Neural cell (in vitro differentiated cells): ENCODE data around the gene ELP4. TPM values are rescaled to one million over a fixed set of nuclear protein-coding genes. Genes with fewer than 3 reads are reported as not detected.

Source experiments
- H2AFZ ChIP-seq: fragments of 200-600, 300-800 bp; sonication (generic), shearing (Covaris generic); 2 replicates; pipeline ENCODE4 v1.6.0; 2014; ENCODE audit warnings: low read depth, mild to moderate bottlenecking, antibody characterized with exemption, low read length, moderate library complexity
- H3F3A ChIP-seq: fragments of 200-600 bp; shearing (Covaris generic); 2 replicates; pipeline ENCODE4 v1.6.1; 2016; ENCODE audit warnings: mild to moderate bottlenecking, moderate library complexity, mixed read lengths, antibody characterized with exemption, low read length; ENCODE audit not compliant: insufficient read depth, poor library complexity, severe bottlenecking
- H3K27ac ChIP-seq: fragments of 200-600, 300-800 bp; sonication (generic), shearing (Covaris generic); 2 replicates; pipeline ENCODE4 v1.5.1; 2014; ENCODE audit warnings: mild to moderate bottlenecking, low read length, moderate library complexity
- H3K27me3 ChIP-seq: fragments of 300-800, 200-600 bp; sonication (generic), shearing (Covaris generic); 2 replicates; pipeline ENCODE4 v1.6.0; 2014; ENCODE audit warnings: mild to moderate bottlenecking, low read depth, low read length, moderate library complexity; ENCODE audit not compliant: insufficient read depth
- H3K36me3 ChIP-seq: fragments of 300-800, 200-600 bp; sonication (generic), shearing (Covaris generic); 2 replicates; pipeline ENCODE4 v1.5.1; 2014; ENCODE audit warnings: mild to moderate bottlenecking, antibody characterized with exemption, low read length, moderate library complexity; ENCODE audit not compliant: insufficient read depth
- H3K4me2 ChIP-seq: fragments of 300-800, 200-600 bp; sonication (generic), shearing (Covaris generic); 2 replicates; pipeline ENCODE4 v1.6.0; 2014; ENCODE audit warnings: mild to moderate bottlenecking, low read length
- H3K4me3 ChIP-seq: fragments of 300-800, 200-600 bp; sonication (generic), shearing (Covaris generic); 2 replicates; pipeline ENCODE4 v1.5.1; 2014; ENCODE audit warnings: mild to moderate bottlenecking, low read length, moderate library complexity
- H3K79me2 ChIP-seq: fragments of 200-600 bp; shearing (Covaris generic); replicated peaks from 2 replicates; pipeline ENCODE4 v1.6.0; 2014; ENCODE audit warnings: mild to moderate bottlenecking, low read length, moderate library complexity; ENCODE audit not compliant: insufficient read depth
- H3K9ac ChIP-seq: fragments of 300-800, 200-600 bp; sonication (generic), shearing (Covaris generic); 2 replicates; pipeline ENCODE4 v1.6.1; 2016; ENCODE audit warnings: mild to moderate bottlenecking, low read length, mixed read lengths
- H3K9me2 ChIP-seq: fragments of 200-600 bp; shearing (Covaris generic); 2 replicates; pipeline ENCODE4 v1.6.1; 2016; ENCODE audit warnings: mild to moderate bottlenecking, low read length, mixed read lengths; ENCODE audit not compliant: insufficient read depth
- H3K9me3 ChIP-seq: fragments of 200-600, 300-800 bp; sonication (generic), shearing (Covaris generic); 2 replicates; pipeline ENCODE4 v1.6.1; 2016; ENCODE audit warnings: mild to moderate bottlenecking, mixed run types, low read length, moderate library complexity, mixed read lengths
- H4K20me1 ChIP-seq: fragments of 200-600 bp; shearing (Covaris generic); 2 replicates; pipeline ENCODE4 v1.6.1; 2016; ENCODE audit warnings: mild to moderate bottlenecking, mixed run types; ENCODE audit not compliant: insufficient read depth
- EP300 ChIP-seq: fragments of 450-650 bp; conservative IDR thresholded peaks from 2 replicates; pipeline ENCODE4 v1.6.1; 2014; ENCODE audit warnings: antibody characterized with exemption, mild to moderate bottlenecking, moderate library complexity; ENCODE audit not compliant: poor library complexity, severe bottlenecking
- EZH2 ChIP-seq: fragments of 200-600, 300-800 bp; shearing (Covaris generic), sonication (generic); IDR thresholded peaks from 2 replicates; pipeline ENCODE4 v1.6.1; 2014; ENCODE audit warnings: antibody characterized with exemption, low read length, borderline replicate concordance, mild to moderate bottlenecking; ENCODE audit not compliant: insufficient read depth, poor library complexity, severe bottlenecking
- MXI1 ChIP-seq: fragments of 450-650 bp; conservative IDR thresholded peaks from 2 replicates; pipeline ENCODE4 v1.6.1; 2014; ENCODE audit warnings: antibody characterized with exemption, mild to moderate bottlenecking; ENCODE audit not compliant: poor library complexity, severe bottlenecking
- POLR2AphosphoS5 ChIP-seq: IDR thresholded peaks from 2 replicates; pipeline ENCODE4 v1.6.1; 2012
- RAD21 ChIP-seq: fragments of 450-650 bp; conservative IDR thresholded peaks from 2 replicates; pipeline ENCODE4 v1.6.1; 2014; ENCODE audit warnings: antibody characterized with exemption, mild to moderate bottlenecking, moderate library complexity
- SMC3 ChIP-seq: fragments of 450-650 bp; conservative IDR thresholded peaks from 2 replicates; pipeline ENCODE4 v1.6.1; 2014; ENCODE audit warnings: antibody characterized with exemption, mild to moderate bottlenecking, moderate library complexity; ENCODE audit not compliant: poor library complexity
- TAF1 ChIP-seq: IDR thresholded peaks from 2 replicates; pipeline ENCODE4 v1.6.1; 2012; ENCODE audit warnings: low read depth
- polyA plus RNA-seq: library from polyadenylated mRNA; depleted of rRNA; stranded (reverse); fragments of >200 nt; gene quantifications from 2 replicates; pipeline ENCODE4 v1.2.3, GENCODE V29; 2014
- TF ChIP-seq, protein P1 (sequence below): IDR thresholded peaks from 2 replicates; pipeline ENCODE4 v1.6.1; 2012; ENCODE audit warnings: borderline replicate concordance
- TF ChIP-seq, protein P2 (sequence below): fragments of 450-650 bp; IDR thresholded peaks from 2 replicates; pipeline ENCODE4 v1.5.1; 2014; ENCODE audit warnings: antibody characterized with exemption, mild to moderate bottlenecking, moderate library complexity; ENCODE audit not compliant: poor library complexity, severe bottlenecking

The ELP4 gene
- polyA plus RNA-seq, 1 donor from 2014 or later, result 30.4 TPM

DNA sequence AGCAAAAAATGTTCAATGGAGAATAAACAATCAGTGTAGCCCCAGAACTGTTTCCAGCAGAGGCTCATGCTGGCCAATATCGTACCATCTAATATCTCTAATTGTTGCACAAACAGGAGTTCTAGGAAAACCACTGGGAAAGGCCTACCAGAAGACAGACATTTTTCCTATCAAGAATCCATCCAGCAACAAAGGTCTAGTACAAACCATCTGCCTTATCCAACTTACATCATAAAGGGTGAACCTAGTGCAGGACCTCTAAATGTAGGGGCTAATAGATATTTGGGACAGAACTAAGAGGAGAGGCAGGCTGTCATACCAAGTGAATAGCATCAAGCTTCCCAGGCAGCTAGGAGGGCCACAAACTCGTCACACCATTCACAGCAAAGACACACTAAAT, 282.9 kb downstream of the ELP4 start:
- Histone ChIP-seq H3F3A (peaks cover 5% of the 10 kb centered on the region), H3K9me2 (no peaks in the 10 kb centered on the region), H3K79me2 (no peaks in the 10 kb centered on the region), H4K20me1 (no peaks in the 10 kb centered on the region), H3K9me3 (no peaks in the 10 kb centered on the region), H3K27ac (no peak overlapping the region), H2AFZ (no peak overlapping the region), H3K4me3 (no peak overlapping the region), H3K36me3 (peaks cover 10% of the 10 kb centered on the region), H3K9ac (no peak overlapping the region), H3K4me2 (no peak overlapping the region), H3K27me3 (no peaks in the 10 kb centered on the region)
- TF ChIP-seq, protein P1, sequence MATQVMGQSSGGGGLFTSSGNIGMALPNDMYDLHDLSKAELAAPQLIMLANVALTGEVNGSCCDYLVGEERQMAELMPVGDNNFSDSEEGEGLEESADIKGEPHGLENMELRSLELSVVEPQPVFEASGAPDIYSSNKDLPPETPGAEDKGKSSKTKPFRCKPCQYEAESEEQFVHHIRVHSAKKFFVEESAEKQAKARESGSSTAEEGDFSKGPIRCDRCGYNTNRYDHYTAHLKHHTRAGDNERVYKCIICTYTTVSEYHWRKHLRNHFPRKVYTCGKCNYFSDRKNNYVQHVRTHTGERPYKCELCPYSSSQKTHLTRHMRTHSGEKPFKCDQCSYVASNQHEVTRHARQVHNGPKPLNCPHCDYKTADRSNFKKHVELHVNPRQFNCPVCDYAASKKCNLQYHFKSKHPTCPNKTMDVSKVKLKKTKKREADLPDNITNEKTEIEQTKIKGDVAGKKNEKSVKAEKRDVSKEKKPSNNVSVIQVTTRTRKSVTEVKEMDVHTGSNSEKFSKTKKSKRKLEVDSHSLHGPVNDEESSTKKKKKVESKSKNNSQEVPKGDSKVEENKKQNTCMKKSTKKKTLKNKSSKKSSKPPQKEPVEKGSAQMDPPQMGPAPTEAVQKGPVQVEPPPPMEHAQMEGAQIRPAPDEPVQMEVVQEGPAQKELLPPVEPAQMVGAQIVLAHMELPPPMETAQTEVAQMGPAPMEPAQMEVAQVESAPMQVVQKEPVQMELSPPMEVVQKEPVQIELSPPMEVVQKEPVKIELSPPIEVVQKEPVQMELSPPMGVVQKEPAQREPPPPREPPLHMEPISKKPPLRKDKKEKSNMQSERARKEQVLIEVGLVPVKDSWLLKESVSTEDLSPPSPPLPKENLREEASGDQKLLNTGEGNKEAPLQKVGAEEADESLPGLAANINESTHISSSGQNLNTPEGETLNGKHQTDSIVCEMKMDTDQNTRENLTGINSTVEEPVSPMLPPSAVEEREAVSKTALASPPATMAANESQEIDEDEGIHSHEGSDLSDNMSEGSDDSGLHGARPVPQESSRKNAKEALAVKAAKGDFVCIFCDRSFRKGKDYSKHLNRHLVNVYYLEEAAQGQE, result no peak
- TF ChIP-seq EZH2 (no peak), MXI1 (no peak), POLR2AphosphoS5 (no peak), EP300 (no peak), TAF1 (no peak)

DNA sequence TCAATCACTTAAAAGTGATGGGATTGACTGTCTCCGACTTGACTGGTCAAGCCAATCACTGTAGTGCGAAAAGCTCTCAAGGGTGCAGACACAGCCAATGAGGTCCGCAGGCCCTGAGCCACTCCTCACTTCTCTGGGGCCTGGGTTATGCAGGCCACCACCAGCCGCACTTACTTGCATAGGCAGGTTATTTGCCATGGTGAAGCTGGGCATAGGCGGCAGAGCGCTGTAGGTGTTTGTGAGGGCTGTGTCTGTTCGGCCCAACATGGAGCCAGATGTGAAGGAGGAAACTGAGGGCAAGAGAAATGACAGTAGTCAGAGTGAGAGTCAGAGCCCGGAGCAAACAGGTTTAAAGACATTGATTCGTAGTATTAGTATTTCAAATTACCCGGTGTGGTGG, 283.7 kb downstream of the ELP4 start:
- peaks cover 10% of the 10 kb centered on the region for H3K36me3 ChIP-seq
- H4K20me1 ChIP-seq, result no peaks in the 10 kb centered on the region
- H3K4me2 ChIP-seq, result no peak overlapping the region
- no peaks in the 10 kb centered on the region for H3K79me2 ChIP-seq
- H2AFZ ChIP-seq, result no peak overlapping the region
- no peaks in the 10 kb centered on the region for H3K9me2 ChIP-seq
- H3K27me3 ChIP-seq, result no peaks in the 10 kb centered on the region
- no peak overlapping the region for H3K4me3 ChIP-seq
- TF ChIP-seq SMC3 (no peak), POLR2AphosphoS5 (no peak), RAD21 (no peak), EP300 (no peak), EZH2 (no peak), MXI1 (no peak), TAF1 (no peak)
- TF ChIP-seq, protein P2, sequence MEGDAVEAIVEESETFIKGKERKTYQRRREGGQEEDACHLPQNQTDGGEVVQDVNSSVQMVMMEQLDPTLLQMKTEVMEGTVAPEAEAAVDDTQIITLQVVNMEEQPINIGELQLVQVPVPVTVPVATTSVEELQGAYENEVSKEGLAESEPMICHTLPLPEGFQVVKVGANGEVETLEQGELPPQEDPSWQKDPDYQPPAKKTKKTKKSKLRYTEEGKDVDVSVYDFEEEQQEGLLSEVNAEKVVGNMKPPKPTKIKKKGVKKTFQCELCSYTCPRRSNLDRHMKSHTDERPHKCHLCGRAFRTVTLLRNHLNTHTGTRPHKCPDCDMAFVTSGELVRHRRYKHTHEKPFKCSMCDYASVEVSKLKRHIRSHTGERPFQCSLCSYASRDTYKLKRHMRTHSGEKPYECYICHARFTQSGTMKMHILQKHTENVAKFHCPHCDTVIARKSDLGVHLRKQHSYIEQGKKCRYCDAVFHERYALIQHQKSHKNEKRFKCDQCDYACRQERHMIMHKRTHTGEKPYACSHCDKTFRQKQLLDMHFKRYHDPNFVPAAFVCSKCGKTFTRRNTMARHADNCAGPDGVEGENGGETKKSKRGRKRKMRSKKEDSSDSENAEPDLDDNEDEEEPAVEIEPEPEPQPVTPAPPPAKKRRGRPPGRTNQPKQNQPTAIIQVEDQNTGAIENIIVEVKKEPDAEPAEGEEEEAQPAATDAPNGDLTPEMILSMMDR, result no peak
- TF ChIP-seq, protein P1, result no peak
- no peaks in the 10 kb centered on the region for H3K9me3 ChIP-seq
- no peak overlapping the region for H3K9ac ChIP-seq
- no peak overlapping the region for H3K27ac ChIP-seq
- H3F3A ChIP-seq, result peaks cover 5% of the 10 kb centered on the region
